GM21576 (cell line): ENCODE data around the gene SIK2.

ENCODE experiments used
- ATAC-seq: cut with Tn5 transposase; IDR thresholded peaks from one replicate; pipeline ENCODE4 v1.9.1; 2021; ENCODE audit warnings: mild to moderate bottlenecking, moderate library complexity; ENCODE audit not compliant: unreplicated experiment

The SIK2 gene

DNA sequence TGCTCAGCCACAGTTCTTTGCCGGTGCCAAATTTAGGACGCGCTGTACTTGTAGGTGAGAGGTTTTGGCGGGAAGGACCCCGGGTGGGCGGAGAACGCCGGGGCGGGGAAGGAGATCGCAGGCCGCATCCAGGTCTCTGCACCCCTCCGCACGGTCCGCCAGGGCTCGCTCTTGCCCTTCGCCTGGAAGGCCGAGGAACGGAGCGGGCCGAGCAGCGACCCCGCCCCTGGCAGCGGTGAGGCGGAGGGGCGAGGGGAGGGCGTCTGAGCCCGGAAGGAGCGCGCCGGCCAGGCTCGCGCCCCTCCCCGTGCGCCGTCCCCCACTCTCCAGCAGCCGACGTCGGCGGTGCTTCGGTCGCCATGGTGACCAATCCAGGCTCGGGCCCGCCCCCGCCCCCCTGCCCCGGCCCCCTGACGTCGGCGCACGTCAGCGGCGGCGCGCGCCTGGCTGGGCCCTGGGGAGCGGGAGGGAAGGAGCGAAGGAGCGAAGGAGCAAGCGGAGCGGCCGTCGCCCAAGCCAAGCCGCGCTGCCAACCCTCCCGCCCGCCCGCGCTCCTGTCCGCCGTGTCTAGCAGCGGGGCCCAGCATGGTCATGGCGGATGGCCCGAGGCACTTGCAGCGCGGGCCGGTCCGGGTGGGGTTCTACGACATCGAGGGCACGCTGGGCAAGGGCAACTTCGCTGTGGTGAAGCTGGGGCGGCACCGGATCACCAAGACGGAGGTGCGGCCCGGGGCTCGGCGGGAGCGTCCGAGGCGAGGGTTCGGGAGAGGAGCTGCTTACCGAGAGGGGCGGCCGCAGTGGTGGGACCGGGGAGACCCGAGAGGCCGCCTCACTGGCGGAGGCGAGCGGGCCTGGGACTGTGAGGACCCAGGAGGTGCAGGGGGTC lies at the start of gene SIK2:
Gene SIK2, plus strand, starts transcription at position 471 of the 886 bp plus-strand sequence. Its CDS starts 115 bp downstream, at position 586.
- peak; percentile 84 for ATAC-seq

DNA sequence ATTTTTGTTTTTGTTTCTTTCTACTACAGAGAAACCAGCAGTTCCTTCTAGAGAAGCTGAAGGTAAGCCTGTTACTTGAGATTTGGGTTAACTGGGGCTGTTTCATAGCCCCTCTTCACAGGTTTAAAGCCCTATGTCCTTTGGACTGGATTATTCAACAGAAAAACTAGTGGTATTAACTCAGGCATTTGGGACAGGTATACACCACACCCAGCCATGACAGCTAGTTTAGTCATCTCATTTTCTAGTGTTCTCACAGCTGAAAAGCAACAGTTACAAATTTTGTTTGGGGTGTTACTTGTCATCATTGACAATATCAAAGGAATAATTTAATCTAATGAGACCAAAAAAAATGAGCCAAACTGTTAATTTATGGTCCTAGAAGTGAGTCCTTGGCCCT lies 47.7 kb upstream of the SIK2 start:
- ATAC-seq, result no peak

DNA sequence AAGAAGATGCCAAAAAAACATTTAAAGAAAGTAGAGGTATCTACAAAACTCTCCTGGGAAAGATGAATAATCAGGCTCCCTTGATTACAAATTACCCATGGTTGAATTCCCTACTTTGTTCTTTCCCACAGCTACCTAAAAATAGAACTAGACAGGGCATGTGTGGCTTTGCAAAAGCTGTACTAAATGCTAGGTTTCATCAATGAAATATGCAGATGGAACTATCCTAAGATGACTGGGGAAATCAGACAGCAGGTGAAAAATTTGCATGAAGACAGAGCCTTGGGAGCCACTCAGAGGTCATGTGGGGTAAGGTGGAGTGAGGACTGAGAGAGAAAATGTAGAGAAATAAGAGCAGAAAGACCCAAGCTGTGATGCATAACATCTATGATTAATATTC lies 47.0 kb upstream of the SIK2 start:
- ATAC-seq, result no peak

DNA sequence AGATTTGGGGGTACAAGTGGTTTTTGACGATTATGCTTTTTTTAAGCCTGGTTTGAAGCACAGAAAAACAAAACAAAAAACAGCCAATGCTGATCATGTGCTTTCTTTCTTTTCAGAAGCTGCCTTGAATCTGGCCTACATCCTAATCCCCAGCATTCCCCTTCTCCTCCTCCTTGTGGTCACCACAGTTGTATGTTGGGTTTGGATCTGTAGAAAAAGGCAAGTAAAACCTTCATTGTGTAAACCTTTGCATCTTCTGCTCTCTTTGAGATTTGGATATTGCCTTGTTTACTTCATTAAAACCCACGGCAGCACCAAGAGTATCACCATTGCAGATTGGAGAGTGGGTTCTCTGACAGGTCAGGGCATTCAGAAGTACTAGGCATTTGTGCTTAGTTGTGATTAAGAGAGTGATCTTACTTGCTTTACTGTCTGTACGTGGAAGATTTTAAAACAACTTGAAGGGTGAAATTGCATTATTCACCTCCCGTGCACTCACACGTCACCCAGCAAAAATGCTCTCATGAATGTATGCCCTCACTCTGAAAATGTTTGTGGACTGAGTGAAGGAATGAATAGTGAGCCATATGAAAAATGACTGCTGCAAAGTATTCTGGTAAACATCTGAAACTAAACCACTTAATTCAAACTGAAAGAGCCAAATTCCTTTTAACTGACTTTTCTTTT lies 44.7 kb upstream of the SIK2 start:
- ATAC-seq, result no peak

DNA sequence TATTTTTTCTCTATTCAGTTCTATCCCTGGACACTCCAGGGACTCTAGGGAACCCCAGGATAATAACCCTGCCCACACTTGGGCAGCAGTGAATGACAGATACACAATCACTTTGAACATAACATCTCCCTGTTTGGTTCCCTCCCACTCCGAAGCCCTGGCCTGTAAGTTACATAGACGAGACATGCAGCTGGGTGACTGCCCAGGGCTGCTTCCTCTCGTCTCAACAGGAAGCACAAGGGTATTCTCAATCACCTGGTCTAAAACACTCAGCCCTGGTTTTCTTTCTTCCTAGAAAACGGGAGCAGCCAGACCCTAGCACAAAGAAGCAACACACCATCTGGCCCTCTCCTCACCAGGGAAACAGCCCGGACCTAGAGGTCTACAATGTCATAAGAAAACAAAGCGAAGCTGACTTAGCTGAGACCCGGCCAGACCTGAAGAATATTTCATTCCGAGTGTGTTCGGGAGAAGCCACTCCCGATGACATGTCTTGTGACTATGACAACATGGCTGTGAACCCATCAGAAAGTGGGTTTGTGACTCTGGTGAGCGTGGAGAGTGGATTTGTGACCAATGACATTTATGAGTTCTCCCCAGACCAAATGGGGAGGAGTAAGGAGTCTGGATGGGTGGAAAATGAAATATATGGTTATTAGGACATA lies 42.3 kb upstream of the SIK2 start:
- no peak for ATAC-seq

DNA sequence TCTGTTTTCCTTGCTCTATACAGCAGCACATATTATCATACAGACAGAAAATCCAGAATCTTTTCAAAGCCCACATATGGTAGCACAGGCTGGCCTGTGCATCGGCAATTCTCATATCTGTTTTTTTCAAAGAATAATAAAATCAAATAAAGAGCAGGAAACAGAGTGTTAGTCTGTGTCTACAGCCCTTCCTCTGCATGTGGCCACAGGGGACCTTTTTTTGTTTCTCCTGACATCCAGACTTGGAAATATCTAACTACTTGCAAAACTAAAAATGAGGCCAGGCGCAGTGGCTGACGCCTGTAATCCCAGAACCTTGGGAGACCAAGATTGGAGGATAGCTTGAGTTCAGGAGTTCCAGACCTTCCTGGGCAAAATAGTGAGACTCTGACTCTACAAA lies 41.4 kb upstream of the SIK2 start:
- ATAC-seq, result no peak

DNA sequence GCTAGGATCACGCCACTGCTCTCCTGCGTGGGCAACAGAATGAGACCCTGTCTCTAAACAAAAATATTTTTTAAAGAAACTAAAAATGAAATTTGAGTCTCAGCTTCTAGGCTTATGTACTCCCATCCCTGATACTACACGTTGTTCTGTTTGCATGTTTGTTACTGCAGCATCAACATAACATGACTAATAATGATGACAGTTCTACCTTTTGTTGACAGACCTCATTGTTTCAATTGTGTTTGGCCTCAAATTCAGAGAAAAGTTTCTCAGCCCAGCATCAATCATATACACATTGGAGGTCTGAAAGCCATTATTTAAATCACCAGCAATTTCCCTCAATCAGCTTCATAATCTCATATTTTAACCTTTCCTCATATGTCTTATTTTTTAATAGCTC lies 40.9 kb upstream of the SIK2 start:
- no peak for ATAC-seq

DNA sequence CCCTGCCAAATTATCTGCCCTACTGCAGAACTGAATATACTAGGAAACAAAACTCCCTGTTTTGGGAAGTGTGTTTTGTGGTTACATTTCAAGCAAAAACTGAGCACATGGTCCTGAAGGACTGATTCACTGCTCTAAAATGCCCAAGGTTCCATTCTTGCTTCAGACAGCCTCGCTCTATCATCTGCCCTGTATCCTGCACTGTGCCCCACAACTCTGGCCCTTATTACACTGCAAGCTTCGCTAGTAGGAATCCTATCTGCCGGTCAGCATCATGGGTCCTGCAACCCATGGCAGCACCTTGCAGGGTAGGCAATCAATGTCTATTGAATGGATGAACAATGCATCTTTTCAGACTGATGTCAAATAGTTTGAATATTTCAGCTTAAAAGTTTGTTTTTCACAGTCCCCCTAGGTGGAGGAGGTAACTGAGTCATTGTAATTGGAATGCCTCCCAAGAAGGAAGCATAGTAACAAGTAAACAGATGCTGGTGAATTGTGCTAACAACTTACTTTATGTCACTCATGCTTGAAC lies 40.4 kb upstream of the SIK2 start:
- ATAC-seq, result no peak

DNA sequence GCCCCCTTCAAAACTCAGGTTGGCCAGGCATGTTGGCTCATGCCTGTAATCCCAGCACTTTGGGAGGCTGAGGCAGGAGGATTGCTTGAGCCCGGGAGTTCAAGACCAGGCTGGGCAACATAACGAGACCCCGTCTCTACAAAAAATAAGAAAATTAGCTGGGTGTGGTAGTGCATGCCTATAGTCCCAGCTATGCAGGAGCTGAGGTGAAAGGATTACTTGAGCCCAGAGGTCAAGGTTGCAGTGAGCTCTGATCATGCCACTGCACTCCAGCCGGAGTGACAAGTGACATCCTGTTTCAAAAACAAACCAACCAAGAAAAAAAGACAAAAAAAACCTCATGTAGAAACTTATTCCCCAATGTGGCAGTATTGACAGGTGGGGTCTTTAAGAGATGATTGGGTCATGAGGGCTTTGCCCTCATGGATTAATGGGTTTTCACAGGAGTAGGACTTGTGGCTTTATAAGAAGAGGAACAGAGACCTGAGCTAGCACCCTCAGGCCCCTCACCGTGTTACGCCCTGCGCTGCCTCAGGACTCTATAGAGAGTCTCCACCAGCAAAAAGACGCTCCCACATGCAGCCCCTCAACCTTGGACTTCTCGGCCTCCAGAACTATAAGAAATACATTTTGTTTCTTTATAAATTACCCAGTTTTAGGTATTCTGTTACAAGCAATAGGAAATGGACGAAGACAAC lies 39.4 kb upstream of the SIK2 start:
- no peak for ATAC-seq

DNA sequence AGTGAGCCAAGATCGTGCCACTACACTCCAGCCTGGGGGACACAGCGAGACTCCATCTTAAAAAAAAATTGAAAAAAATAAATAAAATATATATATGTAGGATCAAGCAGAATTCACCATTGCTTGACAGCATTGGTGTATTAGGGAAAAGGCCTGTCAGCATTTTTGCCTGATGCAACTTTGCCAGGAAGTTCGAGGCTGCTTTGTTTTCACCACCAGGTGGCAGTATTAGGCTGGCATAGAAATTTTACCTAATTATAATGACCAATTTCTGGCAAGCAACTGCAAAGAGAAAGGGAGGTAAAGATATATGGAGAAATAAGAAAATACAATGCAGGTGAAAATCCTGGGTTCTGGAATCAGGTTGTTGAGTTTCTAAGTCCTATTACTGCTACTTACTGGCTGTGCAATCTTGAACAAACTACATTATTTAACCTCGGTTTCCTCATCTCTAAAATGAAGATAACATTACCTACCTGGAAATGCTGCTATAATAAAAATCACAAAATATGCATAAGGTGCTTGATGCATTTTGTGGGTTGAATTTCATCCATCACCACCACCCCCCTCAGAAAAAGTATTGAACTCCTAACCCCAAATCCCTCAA lies 37.0 kb upstream of the SIK2 start:
- no peak for ATAC-seq

DNA sequence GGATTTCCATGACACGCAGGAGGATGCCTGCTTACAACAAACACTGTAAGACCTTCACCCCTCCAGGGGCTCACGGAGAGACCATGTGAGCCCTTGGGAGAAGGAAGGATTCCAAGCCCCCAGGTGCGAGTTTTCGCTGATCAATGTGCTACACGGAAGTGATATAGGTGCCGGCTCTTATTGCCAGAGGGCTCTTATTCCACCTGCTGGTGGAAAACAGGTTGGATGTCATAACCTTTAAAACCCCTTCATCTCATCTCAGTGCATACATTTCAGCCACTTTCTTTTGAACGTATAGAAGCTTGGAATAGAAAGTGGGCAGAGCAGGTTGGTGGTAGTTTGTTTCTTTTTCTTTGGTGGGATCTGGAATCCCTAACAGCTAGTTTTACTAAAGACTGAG lies 35.9 kb upstream of the SIK2 start:
- no peak for ATAC-seq

DNA sequence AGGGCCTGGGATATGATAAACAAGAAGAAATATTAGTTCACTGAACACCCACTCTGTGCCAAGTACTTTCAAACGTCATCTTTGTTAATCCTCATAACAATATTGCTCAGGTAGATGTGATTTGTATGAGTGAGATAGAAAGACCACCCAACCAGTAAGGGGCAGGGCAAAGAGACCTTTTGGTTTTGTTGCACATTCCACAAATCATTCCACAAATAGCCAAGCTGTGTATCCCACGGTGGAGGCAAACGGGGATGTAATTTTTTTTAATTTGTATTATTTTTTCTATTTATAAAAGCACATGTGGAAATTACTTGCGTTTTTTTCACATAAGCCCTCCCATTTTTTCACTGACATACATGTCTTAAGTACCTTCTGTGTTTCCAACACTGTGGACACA lies 32.8 kb upstream of the SIK2 start:
- ATAC-seq, result no peak

DNA sequence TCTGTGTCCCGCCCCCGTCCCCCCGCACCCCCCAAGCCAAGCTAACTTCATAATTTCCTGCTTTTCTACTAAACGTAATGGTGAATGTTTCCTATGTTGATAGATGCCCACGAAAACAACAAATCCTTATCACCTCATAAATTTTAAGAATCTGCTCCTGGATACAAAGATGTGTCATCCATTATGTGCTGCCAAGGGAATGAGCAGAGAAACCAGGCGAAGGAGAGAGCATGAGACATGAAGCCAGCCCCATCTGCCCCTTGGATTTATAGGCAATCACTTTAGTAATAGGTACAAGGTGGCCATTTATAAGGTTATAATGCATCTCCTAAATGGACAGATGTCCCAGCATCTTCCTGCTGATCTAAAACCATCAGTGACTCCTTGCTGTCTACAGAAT lies 31.5 kb upstream of the SIK2 start:
- no peak for ATAC-seq

DNA sequence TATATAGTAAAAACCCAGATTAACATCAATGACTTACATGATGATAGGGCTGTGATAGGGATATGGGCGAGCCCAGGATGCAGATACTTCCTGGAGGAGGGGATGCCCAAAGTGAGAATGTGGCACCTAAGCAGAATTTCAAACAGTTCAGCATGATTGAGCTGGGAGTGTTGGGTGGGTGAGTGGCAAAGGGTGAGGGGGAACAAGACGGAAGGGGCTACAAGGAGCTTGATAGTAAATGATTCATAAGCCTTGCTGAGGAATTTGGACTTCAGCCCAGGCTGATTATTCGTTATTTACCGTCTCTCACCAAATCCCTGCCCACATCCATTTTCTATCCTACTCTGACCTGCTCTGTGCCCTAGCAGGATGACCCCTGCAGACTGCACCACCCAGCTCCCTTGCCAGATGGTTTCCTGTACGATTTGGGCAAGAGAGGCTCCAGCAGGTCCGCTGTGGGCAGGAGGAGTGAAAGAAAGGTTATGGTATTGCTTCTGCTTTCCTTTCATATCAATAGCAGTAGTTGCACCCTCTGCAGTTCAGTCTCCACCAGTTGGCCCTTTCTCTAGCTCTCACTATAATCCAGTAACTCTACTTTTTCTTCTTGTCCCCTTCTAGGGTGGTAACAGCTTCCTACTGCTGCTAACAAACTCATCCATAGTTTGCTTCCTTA lies 30.3 kb upstream of the SIK2 start:
- ATAC-seq, result no peak

DNA sequence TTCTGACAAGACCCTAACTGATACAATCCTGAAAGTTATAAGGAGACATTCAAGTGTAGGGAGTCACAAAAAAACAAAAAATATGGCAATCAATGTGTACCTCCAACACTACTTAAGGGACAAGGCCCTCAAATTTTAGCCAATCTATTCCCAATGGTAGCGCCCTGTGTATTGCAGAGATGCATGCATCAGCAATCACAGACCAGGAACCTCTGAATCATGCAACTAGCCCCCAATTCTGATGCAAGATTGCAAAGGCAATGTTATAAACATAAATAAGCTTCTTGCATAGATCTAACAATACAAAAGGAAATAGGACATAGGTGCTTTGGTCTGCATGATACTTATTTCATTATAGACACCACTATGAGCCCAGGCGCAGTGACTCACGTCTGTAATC lies 29.7 kb upstream of the SIK2 start:
- no peak for ATAC-seq

DNA sequence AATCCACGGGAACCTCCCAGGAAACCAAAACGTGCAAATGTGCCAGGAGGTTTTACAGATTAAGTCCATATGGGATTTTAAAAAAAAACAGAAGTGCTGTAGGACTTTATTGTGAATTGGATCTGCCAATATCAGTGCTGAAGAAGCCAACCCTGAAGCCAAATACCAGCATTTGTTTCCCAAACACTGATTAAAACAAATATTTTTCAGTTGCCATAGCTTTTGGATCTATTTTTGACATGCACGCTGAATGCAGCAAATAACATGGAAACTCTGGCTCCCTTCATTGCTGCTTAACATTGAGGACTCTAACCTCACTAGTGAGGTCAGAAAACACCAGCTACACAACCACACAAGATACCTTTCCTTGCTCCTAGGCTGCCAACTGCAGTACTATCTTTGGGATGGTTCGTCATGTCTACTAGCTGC lies 28.4 kb upstream of the SIK2 start:
- ATAC-seq, result no peak

DNA sequence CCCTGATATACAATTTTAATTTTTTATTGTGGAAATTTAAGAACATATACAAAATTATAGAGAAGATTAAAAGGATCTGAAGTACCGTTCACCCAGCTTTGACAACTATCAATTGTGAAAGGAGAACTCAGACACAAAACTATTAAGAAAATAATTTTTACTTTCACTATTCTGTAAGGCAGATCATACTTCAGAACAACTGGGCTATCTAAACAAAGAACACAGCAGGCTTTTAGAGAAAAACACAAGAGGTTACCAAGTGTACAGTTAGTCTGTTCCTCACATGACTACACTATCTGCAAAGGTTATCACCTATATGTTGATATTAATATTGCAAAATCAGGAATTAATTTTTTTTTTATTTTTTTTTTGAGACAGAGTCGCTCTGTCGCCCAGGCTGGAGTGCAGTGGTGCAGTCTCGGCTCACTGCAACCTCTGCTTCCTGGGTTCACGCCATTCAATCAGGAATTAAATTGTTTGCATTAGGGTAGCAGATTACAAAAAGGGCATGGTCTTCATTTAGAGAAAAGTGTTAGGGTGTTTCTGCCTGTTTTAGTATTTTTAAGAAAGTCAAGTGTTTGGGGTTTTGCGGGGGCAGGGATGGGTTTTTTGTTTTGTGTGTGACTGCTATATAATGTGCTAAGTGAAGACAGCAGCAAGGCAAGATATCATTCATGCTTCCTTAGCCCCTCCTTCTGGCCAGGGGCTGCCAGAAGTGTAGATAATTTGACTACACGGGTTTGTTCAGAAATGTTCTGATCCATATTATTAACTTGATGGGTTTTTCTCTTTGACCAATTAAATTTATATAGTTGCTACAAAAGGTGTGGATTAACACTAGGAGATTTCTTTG lies 27.6 kb upstream of the SIK2 start:
- no peak for ATAC-seq

DNA sequence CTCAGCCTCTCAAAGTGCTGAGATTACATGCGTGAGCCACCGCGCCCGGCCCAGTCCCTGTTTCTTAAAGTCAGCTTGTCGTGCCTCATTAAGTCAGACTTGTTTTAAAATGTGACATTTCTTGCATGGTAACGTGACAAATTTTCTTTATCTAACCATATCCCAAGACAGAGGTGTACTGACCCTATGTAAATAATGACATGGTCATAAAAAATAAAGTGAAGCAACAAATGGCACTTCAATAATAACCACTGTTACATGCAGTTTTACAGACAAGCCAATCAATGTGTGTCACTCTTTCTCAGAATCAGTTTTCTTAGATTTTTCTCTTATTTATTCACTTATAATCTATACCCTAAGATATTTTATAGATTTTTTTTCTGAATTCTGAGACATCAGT lies 26.5 kb upstream of the SIK2 start:
- no peak for ATAC-seq

DNA sequence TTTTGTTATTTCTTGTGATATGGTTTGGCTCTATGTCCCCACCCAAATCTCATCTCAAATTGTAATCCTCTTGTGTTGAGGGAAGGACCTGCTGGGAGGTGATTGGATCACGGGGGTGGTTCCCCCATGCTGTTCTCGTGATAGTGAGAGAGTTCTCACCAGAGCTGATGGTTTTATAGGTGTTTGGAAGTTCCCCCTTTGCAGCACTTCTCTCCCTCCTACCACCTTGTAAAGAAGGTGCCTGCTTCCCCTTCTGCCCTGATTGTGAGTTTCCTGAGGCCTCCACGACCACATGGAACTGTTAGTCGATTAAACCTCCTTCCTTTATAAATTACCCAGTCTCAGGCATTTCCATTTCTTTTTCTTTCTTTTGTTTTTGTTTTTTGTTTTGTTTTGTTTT lies 24.4 kb upstream of the SIK2 start:
- no peak for ATAC-seq
